ENCODE measurements around the gene DCUN1D4.

DNA sequence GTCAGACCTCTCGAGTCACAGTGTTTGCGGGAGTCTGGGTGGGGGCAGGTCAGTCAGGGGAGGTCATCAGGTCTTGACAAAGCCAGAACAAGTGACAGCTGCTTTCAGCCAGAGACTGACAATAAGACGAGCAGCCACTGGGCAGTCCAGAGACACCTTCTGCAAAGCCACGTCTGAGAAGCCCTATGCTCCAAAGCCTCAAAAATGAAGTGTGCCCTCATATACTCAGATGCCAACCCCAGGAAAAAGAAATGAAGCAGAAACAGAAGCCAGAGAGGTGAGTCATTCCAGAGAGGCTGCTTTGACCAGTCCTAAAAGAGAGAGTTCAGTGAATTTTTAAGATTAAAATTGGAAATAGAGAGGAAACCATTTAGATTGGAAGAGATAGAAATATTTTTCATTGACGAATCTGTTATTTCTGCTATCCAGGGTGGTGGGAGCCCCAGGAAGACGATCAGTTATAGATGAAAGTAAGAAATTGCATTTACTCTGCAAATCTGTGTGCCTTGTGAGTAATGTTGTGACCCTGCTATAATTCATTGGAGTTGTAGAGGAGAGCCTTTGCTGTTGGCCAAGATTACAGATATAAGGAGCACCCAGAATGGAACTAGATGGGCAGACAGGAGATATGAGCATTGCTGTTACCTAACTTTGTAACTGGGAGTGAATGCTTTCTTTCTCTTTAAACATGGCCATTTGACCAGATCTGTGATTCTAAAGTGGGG is 99.3 kb downstream of the DCUN1D4 start:
- no peak for TF ChIP-seq JUND (IDR thresholded peaks at IDR 0.05)
- TF ChIP-seq, protein P1, sequence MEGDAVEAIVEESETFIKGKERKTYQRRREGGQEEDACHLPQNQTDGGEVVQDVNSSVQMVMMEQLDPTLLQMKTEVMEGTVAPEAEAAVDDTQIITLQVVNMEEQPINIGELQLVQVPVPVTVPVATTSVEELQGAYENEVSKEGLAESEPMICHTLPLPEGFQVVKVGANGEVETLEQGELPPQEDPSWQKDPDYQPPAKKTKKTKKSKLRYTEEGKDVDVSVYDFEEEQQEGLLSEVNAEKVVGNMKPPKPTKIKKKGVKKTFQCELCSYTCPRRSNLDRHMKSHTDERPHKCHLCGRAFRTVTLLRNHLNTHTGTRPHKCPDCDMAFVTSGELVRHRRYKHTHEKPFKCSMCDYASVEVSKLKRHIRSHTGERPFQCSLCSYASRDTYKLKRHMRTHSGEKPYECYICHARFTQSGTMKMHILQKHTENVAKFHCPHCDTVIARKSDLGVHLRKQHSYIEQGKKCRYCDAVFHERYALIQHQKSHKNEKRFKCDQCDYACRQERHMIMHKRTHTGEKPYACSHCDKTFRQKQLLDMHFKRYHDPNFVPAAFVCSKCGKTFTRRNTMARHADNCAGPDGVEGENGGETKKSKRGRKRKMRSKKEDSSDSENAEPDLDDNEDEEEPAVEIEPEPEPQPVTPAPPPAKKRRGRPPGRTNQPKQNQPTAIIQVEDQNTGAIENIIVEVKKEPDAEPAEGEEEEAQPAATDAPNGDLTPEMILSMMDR (IDR thresholded peaks at IDR 0.05; ENCODE audit: low read depth, low read length, missing input control), result no peak
- TF ChIP-seq RAD21 (IDR thresholded peaks at IDR 0.05), result no peak
- TF ChIP-seq EGR1 (IDR thresholded peaks at IDR 0.05; ENCODE audit: low read depth in 2 of 2), result no peak

Measured in liver (tissue), 3 donors.